ENCODE measurements around the gene HOXA4. TPM values are rescaled to one million over a fixed set of nuclear protein-coding genes. Genes with fewer than 3 reads are reported as not detected.
A peak's percentile ranks its signal among the peaks of the same experiment; 100 is the strongest.

Gene HOXA4
- total RNA-seq, 5 donors from 2014 or later (not counting 1 experiment from before 2014, with no cell fraction given): 0.25 to 0.38 (median 0.36) TPM; not detected in 2

DNA sequence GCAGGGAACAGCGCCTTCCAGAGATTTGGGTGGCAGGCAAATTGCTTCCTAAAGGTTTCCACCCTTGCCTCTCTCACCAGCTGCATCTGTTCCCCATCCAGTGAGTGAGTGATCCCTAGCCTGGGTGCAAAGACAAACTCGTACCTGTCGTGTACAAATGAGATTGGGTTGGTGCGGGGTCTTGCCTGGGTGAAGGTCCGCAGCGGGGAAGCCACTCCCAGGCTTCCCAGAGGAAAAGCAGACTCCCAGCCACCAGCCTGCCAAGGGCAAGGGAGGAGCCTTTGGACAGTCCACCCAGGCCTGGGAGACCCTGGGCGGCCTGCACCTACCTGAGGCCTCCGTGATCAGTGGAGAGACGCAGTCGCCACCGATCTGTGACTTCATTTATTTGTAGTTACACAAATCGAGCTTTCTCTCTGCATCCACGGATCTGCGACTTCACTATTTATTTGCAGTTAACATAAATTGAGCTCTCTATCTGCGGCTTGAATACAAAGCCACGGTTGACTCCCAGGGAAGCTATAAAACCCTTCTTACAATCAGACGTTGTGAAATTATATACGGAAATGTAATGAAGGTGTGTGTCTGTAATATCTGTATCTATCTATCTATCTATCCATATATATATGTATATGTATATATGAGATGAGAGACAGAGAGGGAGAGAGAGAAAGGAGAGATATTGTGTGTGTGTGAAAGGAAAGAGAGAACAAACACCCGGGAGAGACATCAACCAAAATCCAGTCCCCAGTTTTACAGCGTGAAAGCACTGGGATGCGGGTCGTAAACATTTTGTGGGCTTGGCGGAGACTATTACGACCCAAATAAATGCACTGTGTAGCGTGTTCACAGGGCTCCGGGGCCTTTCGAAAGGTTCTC, 28.9 kb upstream of the HOXA4 start:
- ATAC-seq (replicated peaks in 1 of 4) (peak in 1 of 4 experiments; percentile 7), DNase-seq (peak in 3 of 35 experiments; percentile 6 to 12 (median 9))
- H3K9me3 Mint-ChIP-seq: no peaks in the 10 kb centered on the region
- no peaks in the 10 kb centered on the region for H3K9me3 ChIP-seq
- no peak overlapping the region for H3K27ac ChIP-seq (ENCODE audit: low read length)
- H3K4me1 ChIP-seq (ENCODE audit: control insufficient read depth in 1 of 2, extremely low read depth in 1 of 2, insufficient read depth in 2 of 2, low read length in 2 of 2): peaks cover 8 to 61% of the 10 kb centered on the region in 2 experiments
- no peak overlapping the region for H3K27ac Mint-ChIP-seq
- H3K36me3 ChIP-seq (ENCODE audit: control insufficient read depth in 2 of 2, extremely low read depth in 1 of 2, insufficient read depth in 1 of 2, low read length in 1 of 2): no peaks in the 10 kb centered on the region
- whole genome bisulfite sequencing (ENCODE audit: insufficient coverage): 66% methylated on average over 14 of the region's 27 CpGs
- no peaks in the 10 kb centered on the region for H3K36me3 Mint-ChIP-seq
- H3K27me3 Mint-ChIP-seq: peaks cover 59 to 87% of the 10 kb centered on the region in 2 donors
- peaks cover 2 to 90% of the 10 kb centered on the region in 2 experiments for H3K27me3 ChIP-seq (replicated peaks in 1 of 2; ENCODE audit: control insufficient read depth in 2 of 2, extremely low read depth in 1 of 2, insufficient read depth in 2 of 2, low read length in 1 of 2)
- H3K4me3 Mint-ChIP-seq: peak overlapping the region; percentile 43 to 68 (median 57)
- POLR2A ChIA-PET: no interaction called here
- CTCF ChIA-PET: interaction anchor here (0.5 to 1.5 kb wide), 10 partner anchors 8 to 1267 kb away, joined by 3 to 5 read pairs (median 4); partner anchors contain the start of gene HOXA5 (in 1 of the 2)
- H3K4me3 ChIP-seq (ENCODE audit: control insufficient read depth in 1 of 2, extremely low read depth in 1 of 2, low read length in 1 of 2): peak overlapping the region; percentile 57 to 81
- peaks cover 44 to 46% (median 46%) of the 10 kb centered on the region in 3 donors for H3K4me1 Mint-ChIP-seq

DNA sequence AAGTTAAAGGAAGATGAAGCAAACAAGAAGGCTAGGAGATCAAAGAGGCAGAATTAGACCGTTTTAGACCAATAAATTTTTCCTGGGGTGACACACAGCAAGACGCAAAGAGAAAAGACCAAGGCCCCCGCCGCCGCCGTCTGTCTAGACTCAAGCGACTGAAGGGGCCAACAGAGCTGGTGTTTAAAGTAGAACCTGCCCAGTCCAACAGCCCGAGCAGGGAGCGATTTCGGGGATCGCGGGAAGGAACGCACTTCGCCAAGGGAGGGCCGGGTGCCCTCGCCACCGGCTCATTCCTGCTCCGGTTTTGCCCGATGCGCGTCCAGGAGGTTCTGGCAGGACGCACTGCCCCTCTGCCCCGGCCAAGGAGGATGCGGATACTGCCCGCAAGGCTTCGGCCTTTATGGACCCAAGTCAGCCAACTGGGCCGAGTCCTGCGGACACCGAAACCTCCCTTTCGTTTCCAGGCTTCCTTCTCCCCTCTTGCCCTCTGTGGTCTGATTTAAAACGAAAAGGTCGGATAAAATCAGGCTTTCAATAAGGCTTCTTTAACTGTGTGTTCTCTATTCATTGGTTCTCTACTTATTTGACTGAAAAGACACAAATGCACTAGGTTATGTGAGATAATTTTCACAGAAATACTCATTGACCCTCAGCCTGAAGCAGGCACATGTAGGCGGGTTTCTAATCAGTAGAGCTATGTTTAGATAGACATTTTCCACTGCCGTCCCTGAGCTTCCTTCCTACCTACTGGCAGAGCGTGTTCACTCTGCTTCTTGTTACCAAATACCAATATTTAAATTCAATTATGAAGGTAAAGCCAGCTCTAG, 28.1 kb upstream of the HOXA4 start:
- no peak for ATAC-seq (replicated peaks in 1 of 4)
- Histone ChIP-seq H3K4me1 (ENCODE audit: control insufficient read depth in 1 of 2, extremely low read depth in 1 of 2, insufficient read depth in 2 of 2, low read length in 2 of 2) (peaks cover 8 to 59% of the 10 kb centered on the region in 2 experiments), H3K27ac (ENCODE audit: low read length) (no peak overlapping the region), H3K27me3 (replicated peaks in 1 of 2; ENCODE audit: control insufficient read depth in 2 of 2, extremely low read depth in 1 of 2, insufficient read depth in 2 of 2, low read length in 1 of 2) (peaks cover 2 to 90% of the 10 kb centered on the region in 2 experiments), H3K36me3 (ENCODE audit: control insufficient read depth in 2 of 2, extremely low read depth in 1 of 2, insufficient read depth in 1 of 2, low read length in 1 of 2) (no peaks in the 10 kb centered on the region), H3K4me3 (ENCODE audit: control insufficient read depth in 1 of 2, extremely low read depth in 1 of 2, low read length in 1 of 2) (no peak overlapping the region), H3K9me3 (no peaks in the 10 kb centered on the region)
- Mint-ChIP-seq H3K4me1 (peaks cover 48 to 53% (median 52%) of the 10 kb centered on the region in 3 donors), H3K36me3 (no peaks in the 10 kb centered on the region), H3K27me3 (peaks cover 60 to 87% of the 10 kb centered on the region in 2 donors), H3K4me3 (peak overlapping the region in 1 of 3 donors; percentile 84), H3K9me3 (no peaks in the 10 kb centered on the region), H3K27ac (peak overlapping the region in 1 of 2 donors; percentile 17)
- ChIA-PET CTCF (interaction anchor here (0.5 to 1.5 kb wide), 11 partner anchors 9 to 1266 kb away, joined by 3 to 6 read pairs (median 5); partner anchors contain the start of gene HOXA5 (in 1 of the 2)), POLR2A (interaction anchor here in 1 of 2 donors (0.6 kb wide), 1 partner anchor 476 kb away, joined by 3 read pairs; no protein-coding TSS in a partner anchor)
- peak in 3 of 35 experiments; percentile 5 to 17 (median 11) for DNase-seq
- WGBS (ENCODE audit: insufficient coverage): 23% methylated on average over 19 of the region's 35 CpGs

DNA sequence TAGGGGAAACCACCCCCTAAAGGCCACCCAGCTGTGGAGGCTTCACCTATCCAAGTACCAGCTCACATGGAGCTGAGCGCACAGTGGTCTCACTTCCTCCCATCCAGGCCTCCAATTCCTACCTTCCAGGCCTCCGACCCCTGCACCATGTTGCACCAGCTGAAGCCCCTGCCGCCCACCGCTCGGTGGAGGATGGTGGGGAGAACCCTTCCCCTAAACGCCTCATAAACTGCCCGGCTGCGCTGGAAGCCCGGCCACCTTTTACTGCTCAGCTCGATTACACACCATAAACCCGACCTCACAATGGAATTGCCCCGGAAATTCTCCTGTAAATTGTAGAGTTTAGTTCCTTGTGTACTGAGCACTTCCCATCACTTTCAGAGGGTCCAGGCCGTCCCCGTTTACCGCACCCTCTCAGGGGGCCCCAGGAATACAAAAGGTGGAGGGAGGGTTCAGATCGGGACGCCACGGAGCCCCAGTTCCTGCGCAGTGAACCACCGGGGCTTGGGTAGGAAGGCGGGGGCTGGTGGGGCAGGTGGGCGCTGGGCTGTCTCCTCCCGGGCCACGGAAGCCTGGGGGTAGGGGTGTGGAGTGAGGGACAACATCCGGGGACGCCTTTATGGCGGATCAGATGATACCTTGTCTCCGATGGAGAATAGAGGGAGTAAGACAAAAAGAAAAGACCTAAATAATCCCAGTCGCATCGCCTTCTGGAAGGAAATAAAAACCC, 27.3 kb upstream of the HOXA4 start:
- no peaks in the 10 kb centered on the region for H3K36me3 ChIP-seq (ENCODE audit: control insufficient read depth in 2 of 2, extremely low read depth in 1 of 2, insufficient read depth in 1 of 2, low read length in 1 of 2)
- POLR2A ChIA-PET: no interaction called here
- Mint-ChIP-seq H3K36me3 (no peaks in the 10 kb centered on the region), H3K4me1 (peaks cover 48 to 54% (median 53%) of the 10 kb centered on the region in 3 donors), H3K9me3 (no peaks in the 10 kb centered on the region), H3K27ac (peak overlapping the region; percentile 16 to 82), H3K4me3 (peak overlapping the region in 2 of 3 donors; percentile 0 to 84), H3K27me3 (peaks cover 60 to 86% of the 10 kb centered on the region in 2 donors)
- no peaks in the 10 kb centered on the region for H3K9me3 ChIP-seq
- WGBS (ENCODE audit: insufficient coverage): 5% methylated on average over 14 of the region's 30 CpGs
- no peak overlapping the region for H3K27ac ChIP-seq (ENCODE audit: low read length)
- peaks cover 8 to 59% of the 10 kb centered on the region in 2 experiments for H3K4me1 ChIP-seq (ENCODE audit: control insufficient read depth in 1 of 2, extremely low read depth in 1 of 2, insufficient read depth in 2 of 2, low read length in 2 of 2)
- H3K4me3 ChIP-seq (ENCODE audit: control insufficient read depth in 1 of 2, extremely low read depth in 1 of 2, low read length in 1 of 2): no peak overlapping the region
- ATAC-seq (replicated peaks in 1 of 4) (no peak), DNase-seq (no peak)
- CTCF ChIA-PET: interaction anchor here (0.5 to 1.5 kb wide), 2 partner anchors 18 to 1265 kb away, joined by 5 read pairs; no protein-coding TSS in a partner anchor
- peaks cover 2 to 91% of the 10 kb centered on the region in 2 experiments for H3K27me3 ChIP-seq (replicated peaks in 1 of 2; ENCODE audit: control insufficient read depth in 2 of 2, extremely low read depth in 1 of 2, insufficient read depth in 2 of 2, low read length in 1 of 2)

DNA sequence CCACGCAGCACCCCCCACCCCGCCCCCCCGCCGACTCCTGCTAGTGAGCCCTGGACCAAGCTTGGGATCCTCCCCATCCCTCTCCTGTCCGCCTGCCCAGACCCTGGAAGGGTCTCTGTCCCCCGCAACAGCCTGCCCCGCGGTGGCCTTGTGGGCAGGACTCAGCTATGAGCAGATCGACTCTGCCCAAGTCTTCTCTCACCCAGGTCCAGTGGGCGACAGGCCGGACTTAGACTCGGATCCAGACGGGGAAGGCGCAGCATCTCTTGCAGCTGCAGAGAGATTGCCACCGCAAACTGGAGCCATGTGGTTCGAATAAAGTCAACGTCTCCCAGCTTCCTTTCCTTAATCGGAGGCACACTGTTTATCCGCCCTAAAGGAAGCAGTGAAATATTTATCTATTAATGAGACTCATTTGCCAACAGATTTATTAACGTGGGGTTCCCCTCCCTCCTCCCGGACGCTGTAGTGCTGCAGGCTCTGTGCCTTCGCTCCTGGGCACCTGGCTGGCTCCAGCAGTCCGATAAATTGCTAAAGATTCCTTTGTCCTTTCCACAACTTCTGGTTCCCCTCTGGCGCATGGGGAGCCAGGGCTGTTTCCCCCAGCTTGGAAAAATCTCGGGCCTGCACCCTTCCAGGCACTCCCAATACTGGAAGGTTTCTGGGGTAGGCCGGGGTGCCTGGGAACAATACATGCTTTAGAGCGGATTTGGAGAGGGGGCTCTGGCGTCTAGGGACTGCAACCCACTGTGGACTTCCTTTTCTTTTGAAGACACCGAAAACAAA, 26.6 kb upstream of the HOXA4 start:
- Mint-ChIP-seq H3K27ac (peak overlapping the region; percentile 16 to 82), H3K9me3 (no peaks in the 10 kb centered on the region), H3K4me1 (peaks cover 51 to 57% (median 57%) of the 10 kb centered on the region in 3 donors), H3K4me3 (peak overlapping the region in 1 of 3 donors; percentile 84), H3K36me3 (no peaks in the 10 kb centered on the region), H3K27me3 (peaks cover 56 to 85% of the 10 kb centered on the region in 2 donors)
- Histone ChIP-seq H3K4me1 (ENCODE audit: control insufficient read depth in 1 of 2, extremely low read depth in 1 of 2, insufficient read depth in 2 of 2, low read length in 2 of 2) (peaks cover 8 to 66% of the 10 kb centered on the region in 2 experiments), H3K36me3 (ENCODE audit: control insufficient read depth in 2 of 2, extremely low read depth in 1 of 2, insufficient read depth in 1 of 2, low read length in 1 of 2) (no peaks in the 10 kb centered on the region), H3K4me3 (ENCODE audit: control insufficient read depth in 1 of 2, extremely low read depth in 1 of 2, low read length in 1 of 2) (peak overlapping the region in 1 of 2 donors; percentile 19), H3K27me3 (replicated peaks in 1 of 2; ENCODE audit: control insufficient read depth in 2 of 2, extremely low read depth in 1 of 2, insufficient read depth in 2 of 2, low read length in 1 of 2) (peaks cover 2 to 97% of the 10 kb centered on the region in 2 experiments), H3K27ac (ENCODE audit: low read length) (no peak overlapping the region), H3K9me3 (no peaks in the 10 kb centered on the region)
- ChIA-PET POLR2A (interaction anchor here in 1 of 2 donors (0.5 to 0.8 kb wide), 2 partner anchors 14 to 644 kb away, joined by 3 to 5 read pairs; no protein-coding TSS in a partner anchor), CTCF (interaction anchor here in 1 of 2 donors (0.5 to 0.7 kb wide), 3 partner anchors 18 to 1301 kb away, joined by 3 to 5 read pairs (median 3); no protein-coding TSS in a partner anchor)
- WGBS (ENCODE audit: insufficient coverage): 10% methylated on average over 20 of the region's 30 CpGs
- ATAC-seq (replicated peaks in 1 of 4) (no peak), DNase-seq (no peak)

DNA sequence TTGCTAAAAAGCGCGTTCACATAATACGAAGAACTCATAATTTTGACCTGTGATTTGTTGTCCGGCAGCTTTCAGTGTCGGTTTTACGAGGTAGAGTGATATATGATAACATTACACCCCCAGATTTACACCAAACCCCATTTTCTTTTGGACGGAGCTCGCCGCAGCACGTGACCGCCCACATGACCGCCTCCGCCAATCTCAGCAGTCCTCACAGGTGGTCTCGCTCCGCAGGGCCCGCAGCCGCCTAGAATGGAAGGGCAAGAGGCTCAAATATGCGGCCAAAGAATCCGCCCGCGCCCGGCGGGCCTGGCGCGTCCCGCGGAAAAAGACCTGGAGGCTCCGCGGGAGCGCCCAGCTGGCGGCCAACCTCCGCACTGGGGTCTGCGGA, 25.9 kb upstream of the HOXA4 start, which contains the start of gene HOXA7:
Gene HOXA7, minus strand, starts transcription at position 168 of the 391 bp plus-strand sequence. Its CDS starts 130 bp downstream, at position 38.
- H3K27ac Mint-ChIP-seq: peak within 1 kb of the TSS; percentile 16 to 82
- H3K36me3 Mint-ChIP-seq: no peaks in the 10 kb centered on the region
- H3K27me3 Mint-ChIP-seq: peaks cover 62 to 86% of the 10 kb centered on the region in 2 donors
- Histone ChIP-seq H3K9me3 (no peaks in the 10 kb centered on the region), H3K27ac (ENCODE audit: low read length) (no peak within 1 kb of the TSS), H3K4me3 (ENCODE audit: control insufficient read depth in 1 of 2, extremely low read depth in 1 of 2, low read length in 1 of 2) (peak within 1 kb of the TSS; percentile 17 to 66), H3K4me1 (ENCODE audit: control insufficient read depth in 1 of 2, extremely low read depth in 1 of 2, insufficient read depth in 2 of 2, low read length in 2 of 2) (peaks cover 11 to 71% of the 10 kb centered on the region in 2 experiments), H3K27me3 (replicated peaks in 1 of 2; ENCODE audit: control insufficient read depth in 2 of 2, extremely low read depth in 1 of 2, insufficient read depth in 2 of 2, low read length in 1 of 2) (peaks cover 2 to 97% of the 10 kb centered on the region in 2 experiments), H3K36me3 (ENCODE audit: control insufficient read depth in 2 of 2, extremely low read depth in 1 of 2, insufficient read depth in 1 of 2, low read length in 1 of 2) (no peaks in the 10 kb centered on the region)
- peaks cover 58 to 64% (median 63%) of the 10 kb centered on the region in 3 donors for H3K4me1 Mint-ChIP-seq
- ChIA-PET POLR2A (interaction anchor here in 1 of 2 donors (0.8 kb wide), 1 partner anchor 14 kb away, joined by 5 read pairs; no protein-coding TSS in a partner anchor), CTCF (interaction anchor here in 1 of 2 donors (0.5 to 0.7 kb wide), 3 partner anchors 1012 to 1300 kb away, joined by 3 to 4 read pairs (median 3); no protein-coding TSS in a partner anchor)
- peak within 1 kb of the TSS; percentile 13 to 84 (median 21) for H3K4me3 Mint-ChIP-seq
- no peak for DNase-seq
- WGBS (ENCODE audit: insufficient coverage): 4% methylated on average over 24 of the region's 33 CpGs
- no peaks in the 10 kb centered on the region for H3K9me3 Mint-ChIP-seq
- no peak for ATAC-seq (replicated peaks in 1 of 4)
